ENCODE data around the gene MYO18B. TPM values are rescaled to one million over a fixed set of nuclear protein-coding genes. Genes with fewer than 3 reads are reported as not detected.

The MYO18B gene
- total and polyA plus RNA-seq, 2 of the 8 experiments (the other 6 are each of a cell fraction or from before 2014, with no cell fraction given), result 0.62 to 0.78 TPM

- Histone ChIP-seq H3K4me3 (ENCODE audit: extremely low read depth in 1 of 4, insufficient read depth in 2 of 4, low read depth in 3 of 4, low read length in 4 of 4) (no peak overlapping the region), H4K20me1 (replicated peaks in 1 of 2; ENCODE audit: control insufficient read depth in 1 of 2, insufficient read depth in 2 of 2, low read length in 2 of 2) (no peaks in the 10 kb centered on the region), H3K36me3 (ENCODE audit: control insufficient read depth in 2 of 4, insufficient read depth in 4 of 4, low read length in 3 of 4) (no peaks in the 10 kb centered on the region), H3K27me3 (replicated peaks in 1 of 4; ENCODE audit: control insufficient read depth in 3 of 4, extremely low read depth in 1 of 4, insufficient read depth in 3 of 4, low read length in 3 of 4) (no peaks in the 10 kb centered on the region), H3K4me1 (replicated peaks in 1 of 4; ENCODE audit: control insufficient read depth in 3 of 4, insufficient read depth in 4 of 4, low read length in 3 of 4) (no peaks in the 10 kb centered on the region), H3K23me2 (ENCODE audit: low read depth, low read length) (no peaks in the 10 kb centered on the region), H2BK12ac (ENCODE audit: low read depth, low read length) (no peak overlapping the region), H2BK5ac (ENCODE audit: low read depth, low read length) (no peak overlapping the region), H2AFZ (ENCODE audit: low read length) (no peak overlapping the region), H3K79me1 (ENCODE audit: low read depth, low read length) (no peaks in the 10 kb centered on the region), H3K18ac (ENCODE audit: extremely low read depth, low read length) (no peak overlapping the region), H2BK120ac (replicated peaks; ENCODE audit: low read depth, low read length) (no peak overlapping the region), H4K8ac (ENCODE audit: extremely low read depth, insufficient read depth, low read length) (no peak overlapping the region), H3K4ac (replicated peaks; ENCODE audit: insufficient read length, low read depth, low read length) (no peak overlapping the region), H3K4me2 (ENCODE audit: insufficient read depth in 1 of 2, low read depth in 2 of 2, low read length in 2 of 2) (no peak overlapping the region), H3K9ac (replicated peaks in 1 of 4; ENCODE audit: extremely low read depth in 1 of 4, low read depth in 3 of 4, low read length in 3 of 4) (no peak overlapping the region), H2AK5ac (ENCODE audit: low read depth, low read length) (no peak overlapping the region), H3K79me2 (ENCODE audit: control insufficient read depth in 1 of 2, insufficient read depth in 2 of 2, low read length in 2 of 2) (no peaks in the 10 kb centered on the region), H2BK15ac (ENCODE audit: low read length) (no peak overlapping the region), H3K27ac (ENCODE audit: low read depth, low read length) (no peak overlapping the region), H2BK20ac (ENCODE audit: low read length) (no peak overlapping the region), H3K9me3 (ENCODE audit: insufficient read depth in 2 of 2, low read depth in 1 of 2, low read length in 1 of 2) (no peaks in the 10 kb centered on the region), H3K14ac (ENCODE audit: insufficient read length) (no peak overlapping the region), H4K5ac (ENCODE audit: insufficient read length, low read depth, low read length) (no peak overlapping the region), H3K23ac (ENCODE audit: insufficient read length) (no peak overlapping the region), H3K56ac (replicated peaks; ENCODE audit: insufficient read length, low read depth, low read length) (no peak overlapping the region), H4K91ac (replicated peaks; ENCODE audit: insufficient read length, low read length) (no peak overlapping the region)
- CTCF ChIA-PET (ENCODE audit: partially characterized antibody), result no interaction called here
- FAIRE-seq, result no peak
- 84% methylated on average over 8 of the region's 8 CpGs; no CpG with 5 or more reads in 1 of the 2 experiments for WGBS, 2 experiments (ENCODE audit: extremely low coverage in 1 of 2, insufficient coverage in 1 of 2, insufficient read length in 1 of 2, insufficient replicate concordance in 2 of 2, low coverage in 1 of 2, low lambda C conversion rate in 2 of 2, missing lambda C conversion rate in 1 of 2)
- no peak for DNase-seq (ENCODE audit: low read depth in 1 of 2, low spot score in 2 of 2)
- TF ChIP-seq RXRA (IDR thresholded peaks at IDR 0.05; ENCODE audit: insufficient read depth, low read depth, low read length), result no peak
- POLR2A ChIA-PET (ENCODE audit: partially characterized antibody), result no interaction called here
Observed at GRCh38 chr22:25758316-25758715, 16.3 kb downstream of the MYO18B start.
